A673 (cell line): ENCODE data around the gene RELL1. TPM values are rescaled to one million over a fixed set of nuclear protein-coding genes. Genes with fewer than 3 reads are reported as not detected.

Source experiments
- BruUV-seq: library from RNA; stranded (reverse); fragments of 400-500 nt; replicated peaks from 2 replicates; lab custom pipeline; 2021; lab: Mats Ljungman, UMichigan
- CTCF ChIA-PET: fragments of 300-600 bp; sonication (Branson Sonifier 250); formaldehyde crosslinking; loops from one replicate; lab custom pipeline; 2022; ENCODE audit warnings: antibody characterized with exemption; lab: Charles Lee
- POLR2A ChIA-PET: fragments of 300-600 bp; sonication (Branson Sonifier 250); formaldehyde crosslinking; loops from one replicate; lab custom pipeline; 2022; ENCODE audit warnings: antibody characterized with exemption; ENCODE audit not compliant: low non-redundant PET; lab: Charles Lee
- DNase-seq: peaks from one replicate; pipeline ENCODE4 v3.0.0-alpha.2; 2015; ENCODE audit warnings: low spot score
- H3K27ac ChIP-seq: fragments of 200-600 bp; sonication (generic); 2 replicates; pipeline ENCODE4 v1.5.1; 2016; ENCODE audit warnings: mixed run types, low read depth, mild to moderate bottlenecking, mixed read lengths, antibody characterized with exemption, low read length; ENCODE audit not compliant: poor library complexity, severe bottlenecking
- H3K27me3 ChIP-seq: fragments of 200-600 bp; sonication (generic); replicated peaks from 2 replicates; pipeline ENCODE4 v1.6.1; 2017; ENCODE audit warnings: mixed run types, low read depth, mild to moderate bottlenecking, mixed read lengths, antibody characterized with exemption, low read length; ENCODE audit not compliant: insufficient read depth, poor library complexity
- H3K36me3 ChIP-seq: fragments of 200-600 bp; sonication (generic); 2 replicates; pipeline ENCODE4 v1.6.1; 2016; ENCODE audit warnings: mixed run types, mild to moderate bottlenecking, mixed read lengths, antibody characterized with exemption, low read length; ENCODE audit not compliant: insufficient read depth, poor library complexity, severe bottlenecking
- H3K4me1 ChIP-seq: fragments of 200-600 bp; sonication (generic); 2 replicates; pipeline ENCODE4 v1.6.1; 2017; ENCODE audit warnings: mixed run types, mild to moderate bottlenecking, mixed read lengths, antibody characterized with exemption, low read length; ENCODE audit not compliant: insufficient read depth, poor library complexity, severe bottlenecking
- H3K4me3 ChIP-seq: fragments of 200-600 bp; sonication (generic); 2 replicates; pipeline ENCODE4 v1.5.1; 2016; ENCODE audit warnings: low read depth, mixed run types, mild to moderate bottlenecking, mixed read lengths, low read length; ENCODE audit not compliant: poor library complexity, severe bottlenecking
- H3K9me3 ChIP-seq: fragments of 200-600 bp; sonication (generic); 2 replicates; pipeline ENCODE4 v1.6.1; 2016; ENCODE audit warnings: mixed run types, low read depth, mild to moderate bottlenecking, mixed read lengths, antibody characterized with exemption, low read length; ENCODE audit not compliant: poor library complexity, severe bottlenecking
- CTCF ChIP-seq: fragments of 300-800, 200-600 bp; sonication (generic); conservative IDR thresholded peaks from 2 replicates; pipeline ENCODE4 v1.5.1; 2017; ENCODE audit warnings: low read depth, mild to moderate bottlenecking, antibody characterized with exemption, low read length, moderate library complexity, mixed read lengths
- EZH2 ChIP-seq: fragments of 200-600 bp; sonication (generic); IDR thresholded peaks from 2 replicates; pipeline ENCODE4 v1.6.1; 2017; ENCODE audit warnings: borderline replicate concordance, low read depth, mild to moderate bottlenecking, mixed read lengths, antibody characterized with exemption, low read length; ENCODE audit not compliant: poor library complexity, severe bottlenecking
- intact Hi-C: fragments of 100-400 bp; cut with micrococcal nuclease; formaldehyde crosslinking; loops from one replicate; pipeline ENCODE4 v1.10.0; 2022; ENCODE audit not compliant: unreplicated experiment
- total RNA-seq: library from RNA; stranded (reverse); gene quantifications from 2 replicates; pipeline ENCODE4 v1.2.3, GENCODE V29; 2021

RELL1 gene
- total RNA-seq, 1 experiment from 2014 or later, result 6.0 TPM

DNA sequence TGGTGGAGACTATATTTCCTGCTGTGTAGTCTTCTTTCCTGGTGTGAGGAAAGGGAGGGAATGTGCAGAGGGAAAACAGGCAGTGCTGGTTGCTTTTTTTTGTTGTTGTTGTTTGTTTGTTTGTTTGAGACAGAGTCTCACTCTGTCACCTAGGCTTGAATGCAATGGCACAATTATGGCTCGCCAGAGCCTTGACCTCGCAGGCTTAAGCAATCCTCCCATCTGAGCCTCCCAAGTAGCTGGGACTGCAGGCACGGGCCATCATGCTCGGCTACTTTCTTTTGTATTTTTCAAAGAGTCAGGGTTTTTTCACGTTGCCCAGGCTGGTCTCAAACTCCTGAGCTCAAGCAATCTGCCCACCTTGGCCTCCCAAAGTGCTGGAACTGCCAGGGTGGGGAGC, 82.5 kb downstream of the RELL1 start:
- BruUV-seq, result no TSS peak
- CTCF ChIA-PET, result interaction anchor here (1.0 kb wide), 1 partner anchor 198 kb away, joined by 8 read pairs; no protein-coding TSS in a partner anchor

GRCh38 chr4:37603070-37603468, 83.1 kb downstream of the RELL1 start:
- ChIA-PET CTCF (interaction anchor here (1.0 kb wide), 1 partner anchor 199 kb away, joined by 8 read pairs; no protein-coding TSS in a partner anchor), POLR2A (no interaction called here)
- no peak overlapping the region for H3K27ac ChIP-seq
- no peak overlapping the region for H3K4me3 ChIP-seq
- intact Hi-C loops, result loop anchor here (1.0 to 2.0 kb wide), 3 partner anchors 190 to 432 kb away; no protein-coding TSS in a partner anchor
- BruUV-seq, result no TSS peak
- no peaks in the 10 kb centered on the region for H3K27me3 ChIP-seq
- DNase-seq, result peak; percentile 67
- peaks cover 8% of the 10 kb centered on the region for H3K4me1 ChIP-seq
- no peaks in the 10 kb centered on the region for H3K36me3 ChIP-seq
- no peaks in the 10 kb centered on the region for H3K9me3 ChIP-seq
- TF ChIP-seq EZH2, result no peak
- peak; percentile 98 for TF ChIP-seq CTCF

More for the DNA sequence above, 82.5 kb downstream of the RELL1 start:
- intact Hi-C loops, result loop anchor here (1.0 to 2.0 kb wide), 3 partner anchors 189 to 431 kb away; no protein-coding TSS in a partner anchor
- Histone ChIP-seq H3K9me3 (no peaks in the 10 kb centered on the region), H3K27me3 (no peaks in the 10 kb centered on the region), H3K4me1 (peaks cover 8% of the 10 kb centered on the region), H3K36me3 (no peaks in the 10 kb centered on the region), H3K27ac (no peak overlapping the region), H3K4me3 (no peak overlapping the region)
- DNase-seq, result no peak
- TF ChIP-seq EZH2 (no peak), CTCF (no peak)
- POLR2A ChIA-PET, result no interaction called here

DNA sequence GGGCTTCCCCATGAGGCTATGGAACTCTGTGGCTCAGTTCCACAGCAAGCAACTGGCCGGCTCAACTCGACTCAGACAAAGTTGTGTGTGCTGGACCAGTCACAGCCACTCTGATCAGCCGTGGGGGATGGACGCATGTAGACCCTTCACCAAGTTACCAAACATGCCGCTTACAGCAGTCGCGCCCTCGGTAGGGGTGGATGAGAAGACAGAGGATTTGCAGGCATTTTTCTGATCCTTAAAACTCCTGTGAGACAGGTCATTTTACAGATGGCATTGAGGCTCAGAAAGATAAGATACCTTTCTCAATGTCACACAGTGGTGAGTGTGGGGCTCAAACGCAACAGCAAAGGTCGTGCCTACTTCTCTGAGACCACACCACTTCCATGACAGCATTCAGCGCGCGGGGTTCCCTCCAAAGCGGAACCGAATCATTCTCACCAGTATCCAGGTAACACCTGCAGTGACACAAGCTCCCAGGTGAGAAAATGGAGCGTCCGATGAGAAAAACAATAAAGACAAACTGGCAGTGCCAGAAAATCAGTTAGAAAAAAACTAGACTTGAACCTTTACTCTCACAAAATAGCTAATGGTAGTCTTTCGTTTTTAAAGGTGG, 83.6 kb downstream of the RELL1 start:
- Histone ChIP-seq H3K27ac (no peak overlapping the region), H3K36me3 (no peaks in the 10 kb centered on the region), H3K4me3 (no peak overlapping the region), H3K27me3 (no peaks in the 10 kb centered on the region), H3K9me3 (no peaks in the 10 kb centered on the region), H3K4me1 (peaks cover 8% of the 10 kb centered on the region)
- no TSS peak for BruUV-seq
- no peak for DNase-seq
- intact Hi-C loops, result loop anchor here (1.0 to 2.0 kb wide), 3 partner anchors 190 to 432 kb away; no protein-coding TSS in a partner anchor
- POLR2A ChIA-PET, result no interaction called here
- no peak for TF ChIP-seq CTCF
- no peak for TF ChIP-seq EZH2
- CTCF ChIA-PET, result interaction anchor here (1.0 kb wide), 1 partner anchor 199 kb away, joined by 8 read pairs; no protein-coding TSS in a partner anchor
